ENCODE measurements around the gene PCNT. TPM values are rescaled to one million over a fixed set of nuclear protein-coding genes. Genes with fewer than 3 reads are reported as not detected.
"Not testable (repeated sequence)": the region's sequence is repeated elsewhere in the genome, so short reads cannot be mapped to it uniquely, and the experiment has no call there.

The PCNT gene
- total RNA-seq, 1 donor: 19.2 TPM

- peaks cover 3% of the 10 kb centered on the region for H3K36me3 ChIP-seq (ENCODE audit: insufficient read depth, low read length)
- no peaks in the 10 kb centered on the region for H3K9me3 ChIP-seq (ENCODE audit: low read depth, low read length)
- no peak overlapping the region for H2AFZ ChIP-seq (ENCODE audit: low read length)
- H3K4me2 ChIP-seq (ENCODE audit: insufficient read depth, low read length): no peak overlapping the region
- peaks cover 8% of the 10 kb centered on the region for H4K20me1 ChIP-seq (ENCODE audit: insufficient read depth, low read length)
- no peaks in the 10 kb centered on the region for H3K27me3 ChIP-seq (ENCODE audit: insufficient read depth, low read length)
- no peaks in the 10 kb centered on the region for H3K4me1 ChIP-seq (ENCODE audit: insufficient read depth, low read length)
- H3K27ac ChIP-seq (ENCODE audit: low read depth, low read length): no peak overlapping the region
- TF ChIP-seq, protein P1, sequence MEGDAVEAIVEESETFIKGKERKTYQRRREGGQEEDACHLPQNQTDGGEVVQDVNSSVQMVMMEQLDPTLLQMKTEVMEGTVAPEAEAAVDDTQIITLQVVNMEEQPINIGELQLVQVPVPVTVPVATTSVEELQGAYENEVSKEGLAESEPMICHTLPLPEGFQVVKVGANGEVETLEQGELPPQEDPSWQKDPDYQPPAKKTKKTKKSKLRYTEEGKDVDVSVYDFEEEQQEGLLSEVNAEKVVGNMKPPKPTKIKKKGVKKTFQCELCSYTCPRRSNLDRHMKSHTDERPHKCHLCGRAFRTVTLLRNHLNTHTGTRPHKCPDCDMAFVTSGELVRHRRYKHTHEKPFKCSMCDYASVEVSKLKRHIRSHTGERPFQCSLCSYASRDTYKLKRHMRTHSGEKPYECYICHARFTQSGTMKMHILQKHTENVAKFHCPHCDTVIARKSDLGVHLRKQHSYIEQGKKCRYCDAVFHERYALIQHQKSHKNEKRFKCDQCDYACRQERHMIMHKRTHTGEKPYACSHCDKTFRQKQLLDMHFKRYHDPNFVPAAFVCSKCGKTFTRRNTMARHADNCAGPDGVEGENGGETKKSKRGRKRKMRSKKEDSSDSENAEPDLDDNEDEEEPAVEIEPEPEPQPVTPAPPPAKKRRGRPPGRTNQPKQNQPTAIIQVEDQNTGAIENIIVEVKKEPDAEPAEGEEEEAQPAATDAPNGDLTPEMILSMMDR (IDR thresholded peaks at IDR 0.05; ENCODE audit: extremely low read depth, low read depth, low read length): no peak
- H3K4me3 ChIP-seq (ENCODE audit: insufficient read depth, low read length): no peak overlapping the region
- peaks cover 56% of the 10 kb centered on the region for H3K79me2 ChIP-seq (ENCODE audit: insufficient read depth, low read length)
- DNase-seq (ENCODE audit: insufficient read length, low spot score, missing footprints): no peak
These were observed 48.1 kb downstream of the PCNT start for GRCh38 chr21:46372014-46372485.

- H3K4me3 ChIP-seq (ENCODE audit: insufficient read depth, low read length); H3K36me3 ChIP-seq (ENCODE audit: insufficient read depth, low read length); H3K27me3 ChIP-seq (ENCODE audit: insufficient read depth, low read length); H3K4me1 ChIP-seq (ENCODE audit: insufficient read depth, low read length); H4K20me1 ChIP-seq (ENCODE audit: insufficient read depth, low read length); DNase-seq (ENCODE audit: insufficient read length, low spot score, missing footprints); H3K4me2 ChIP-seq (ENCODE audit: insufficient read depth, low read length); H2AFZ ChIP-seq (ENCODE audit: low read length); H3K27ac ChIP-seq (ENCODE audit: low read depth, low read length); H3K9me3 ChIP-seq (ENCODE audit: low read depth, low read length): not testable (repeated sequence)
- peaks cover 62% of the 10 kb centered on the region for H3K79me2 ChIP-seq (ENCODE audit: insufficient read depth, low read length)
These were observed 49.0 kb downstream of the PCNT start for GRCh38 chr21:46372947-46373346.

- peak; percentile 39 for DNase-seq (ENCODE audit: insufficient read length, low spot score, missing footprints)
- Histone ChIP-seq H2AFZ (ENCODE audit: low read length) (no peak overlapping the region), H3K9me3 (ENCODE audit: low read depth, low read length) (no peaks in the 10 kb centered on the region), H4K20me1 (ENCODE audit: insufficient read depth, low read length) (peaks cover 12% of the 10 kb centered on the region), H3K79me2 (ENCODE audit: insufficient read depth, low read length) (peaks cover 62% of the 10 kb centered on the region), H3K4me1 (ENCODE audit: insufficient read depth, low read length) (no peaks in the 10 kb centered on the region), H3K36me3 (ENCODE audit: insufficient read depth, low read length) (peaks cover 3% of the 10 kb centered on the region), H3K27ac (ENCODE audit: low read depth, low read length) (no peak overlapping the region), H3K4me3 (ENCODE audit: insufficient read depth, low read length) (no peak overlapping the region), H3K27me3 (ENCODE audit: insufficient read depth, low read length) (no peaks in the 10 kb centered on the region), H3K4me2 (ENCODE audit: insufficient read depth, low read length) (no peak overlapping the region)
- TF ChIP-seq, protein P1 (IDR thresholded peaks at IDR 0.05; ENCODE audit: extremely low read depth, low read depth, low read length): no peak
These were observed 50.9 kb downstream of the PCNT start for GRCh38 chr21:46374761-46375389.

DNA sequence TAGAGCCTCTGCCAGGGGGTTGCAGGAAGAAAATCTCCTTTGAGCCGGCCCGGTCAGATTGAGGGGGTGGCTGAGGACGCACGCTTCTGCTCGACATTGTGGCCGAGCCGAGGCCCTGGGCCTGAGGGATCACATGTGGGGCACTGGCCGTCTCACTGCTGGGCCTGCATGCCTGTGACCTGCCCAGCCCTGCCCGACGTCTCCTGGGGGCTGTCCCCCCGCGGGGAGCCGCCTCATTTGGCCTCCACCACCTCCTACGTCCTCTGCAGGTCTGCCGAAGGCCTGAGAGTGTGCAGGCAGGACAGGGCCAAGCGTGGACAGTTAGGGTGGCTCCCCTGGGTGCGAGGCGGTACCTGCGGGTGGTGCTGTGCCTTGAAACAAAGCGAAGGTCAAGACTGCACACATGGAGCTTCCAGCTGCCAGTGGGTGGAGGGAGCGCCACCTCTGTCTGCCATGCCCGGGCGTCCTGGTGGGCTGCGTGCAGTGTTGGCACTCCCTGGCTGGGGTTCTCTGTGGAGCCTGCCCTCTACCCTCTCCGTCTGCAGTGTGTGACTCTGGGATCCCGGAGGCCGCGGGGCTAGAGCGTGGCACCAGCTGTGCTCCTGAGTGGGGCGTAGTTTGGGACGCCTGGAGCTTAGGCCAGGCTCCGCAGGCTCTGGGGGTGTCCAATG is 51.7 kb downstream of the PCNT start:
- TF ChIP-seq, protein P1 (IDR thresholded peaks at IDR 0.05; ENCODE audit: extremely low read depth, low read depth, low read length): no peak
- no peaks in the 10 kb centered on the region for H3K4me1 ChIP-seq (ENCODE audit: insufficient read depth, low read length)
- no peak overlapping the region for H3K4me2 ChIP-seq (ENCODE audit: insufficient read depth, low read length)
- H3K9me3 ChIP-seq (ENCODE audit: low read depth, low read length): no peaks in the 10 kb centered on the region
- no peak overlapping the region for H2AFZ ChIP-seq (ENCODE audit: low read length)
- peaks cover 12% of the 10 kb centered on the region for H4K20me1 ChIP-seq (ENCODE audit: insufficient read depth, low read length)
- peaks cover 3% of the 10 kb centered on the region for H3K36me3 ChIP-seq (ENCODE audit: insufficient read depth, low read length)
- H3K79me2 ChIP-seq (ENCODE audit: insufficient read depth, low read length): peaks cover 61% of the 10 kb centered on the region
- H3K27ac ChIP-seq (ENCODE audit: low read depth, low read length): no peak overlapping the region
- DNase-seq (ENCODE audit: insufficient read length, low spot score, missing footprints): no peak
- H3K27me3 ChIP-seq (ENCODE audit: insufficient read depth, low read length): no peaks in the 10 kb centered on the region
- no peak overlapping the region for H3K4me3 ChIP-seq (ENCODE audit: insufficient read depth, low read length)
